HG03060 (cell line): ENCODE results near the gene IGLL5.
"Not testable (repeated sequence)": the region's sequence is repeated elsewhere in the genome, so short reads cannot be mapped to it uniquely, and the experiment has no call there.

Experiments used
- ATAC-seq: cut with Tn5 transposase; IDR thresholded peaks from one replicate; pipeline ENCODE4 v1.9.1; 2021; ENCODE audit warnings: low read depth, moderate number of reproducible peaks; ENCODE audit not compliant: unreplicated experiment

Gene IGLL5

DNA sequence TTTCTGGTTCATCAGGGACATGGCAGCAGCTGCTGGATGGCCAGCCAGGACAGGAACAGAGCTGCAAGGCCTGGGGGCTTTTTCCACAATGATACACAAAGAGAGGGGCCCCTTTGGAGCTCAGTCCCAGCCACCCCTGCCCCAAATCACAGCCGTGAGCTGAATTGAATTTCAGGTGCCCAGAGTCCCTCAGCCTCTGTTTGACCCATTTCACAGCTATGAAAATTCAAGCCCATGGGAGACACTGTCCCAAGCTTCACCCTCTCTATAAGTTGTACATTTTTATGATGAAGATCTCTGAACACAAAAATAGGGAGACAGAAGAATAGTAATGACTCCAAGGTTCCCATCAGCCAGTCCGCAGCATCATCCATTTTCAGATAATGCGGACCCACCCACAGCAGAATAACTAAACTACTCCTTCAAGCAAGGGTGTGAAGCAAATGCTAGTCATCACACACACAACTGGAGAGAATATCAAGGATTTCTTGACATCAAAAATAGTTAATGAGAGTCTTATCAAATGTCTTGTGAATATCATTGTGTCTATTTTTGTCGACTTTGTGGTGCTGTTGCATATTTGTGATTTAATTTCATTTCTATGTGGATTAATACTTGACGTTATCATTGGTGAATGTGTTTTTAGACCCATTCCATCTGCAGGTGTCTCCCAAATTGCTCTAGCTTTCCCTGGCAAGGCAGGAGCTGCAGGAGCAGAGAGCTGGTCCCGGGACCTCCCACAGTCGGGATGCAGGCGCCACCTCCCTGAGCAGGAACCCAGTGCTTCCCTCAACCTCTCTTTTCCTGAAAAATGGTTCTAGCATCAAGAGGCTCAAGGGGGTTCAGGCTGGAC is 24.7 kb downstream of the IGLL5 start:
- ATAC-seq = no peak

DNA sequence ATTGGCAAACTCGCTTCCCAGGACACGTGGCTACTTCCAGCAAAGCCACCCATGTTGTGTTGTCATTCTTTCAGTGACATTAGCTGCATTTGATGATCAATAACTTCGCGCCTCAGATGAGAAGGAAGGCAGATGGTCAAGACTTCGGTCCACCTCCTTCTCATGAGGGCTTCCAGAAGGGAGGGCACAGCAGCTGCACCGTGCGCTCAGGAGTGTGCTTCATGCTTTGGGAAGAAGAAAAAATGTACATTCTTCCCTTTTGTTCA is 25.3 kb downstream of the IGLL5 start:
- ATAC-seq = no peak

DNA sequence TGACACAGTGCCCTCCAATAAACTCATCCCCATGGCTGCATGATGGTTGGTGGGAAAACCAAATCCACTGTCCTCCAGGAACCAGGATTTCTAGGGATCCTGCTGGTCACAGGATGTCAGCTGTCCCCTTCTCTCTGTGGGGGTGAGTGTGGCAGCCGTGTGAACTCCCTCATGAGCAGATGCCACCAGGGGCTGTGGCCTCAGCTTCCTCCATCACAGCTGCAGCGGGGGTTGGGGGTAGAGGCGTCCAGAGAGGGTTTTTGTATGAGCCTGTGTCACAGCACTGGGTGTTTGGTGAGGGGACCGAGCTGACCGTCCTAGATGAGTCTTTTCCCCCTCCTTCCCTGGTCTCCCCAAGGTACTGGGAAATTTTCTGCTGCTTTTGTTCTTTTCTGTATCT is 26.4 kb downstream of the IGLL5 start:
- ATAC-seq = no peak

DNA sequence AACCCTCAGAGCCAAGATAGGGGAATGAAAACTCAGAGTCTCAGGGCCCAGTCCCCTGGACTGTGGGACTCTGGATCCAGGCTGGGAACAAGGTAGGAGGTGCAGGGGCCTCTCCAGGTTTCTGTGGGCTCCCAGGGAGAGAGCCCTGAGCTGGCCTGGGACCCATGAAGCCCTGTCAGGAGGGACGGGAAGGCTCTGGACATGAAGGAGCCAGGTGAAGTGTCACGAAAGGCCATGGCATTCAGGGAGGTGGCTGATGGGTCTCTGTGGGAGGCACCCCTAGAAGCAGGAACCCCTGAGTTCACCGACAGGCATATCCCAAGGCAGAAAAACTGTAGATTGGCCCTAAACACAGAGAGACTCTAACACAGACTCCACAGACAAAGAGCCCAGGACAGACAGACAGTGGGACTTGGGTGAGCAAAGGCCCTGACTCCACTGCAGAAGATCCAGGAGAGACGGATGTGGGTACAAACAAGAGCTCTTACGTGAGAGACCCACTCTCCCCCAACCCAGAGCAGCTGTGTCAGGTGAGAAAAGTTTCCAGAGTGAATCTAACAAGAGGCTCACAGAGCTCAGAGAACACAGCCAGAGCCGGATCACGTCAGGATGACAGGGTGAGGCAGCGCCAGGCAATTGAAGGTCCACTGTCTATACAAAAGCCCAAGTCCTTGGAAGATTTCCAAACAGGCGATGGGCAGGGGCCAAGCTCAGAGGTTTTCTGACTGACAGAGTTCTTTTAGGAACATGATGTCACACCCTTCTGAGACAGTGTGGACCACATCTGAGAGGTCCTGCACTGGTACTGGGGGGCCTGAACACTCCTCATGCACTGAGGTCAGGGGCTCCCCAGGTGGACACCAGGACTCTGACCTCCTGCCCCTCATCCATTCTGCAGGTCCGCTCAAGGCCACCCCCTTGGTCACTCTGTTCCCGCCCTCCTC is 27.4 kb downstream of the IGLL5 start:
- ATAC-seq = no peak

DNA sequence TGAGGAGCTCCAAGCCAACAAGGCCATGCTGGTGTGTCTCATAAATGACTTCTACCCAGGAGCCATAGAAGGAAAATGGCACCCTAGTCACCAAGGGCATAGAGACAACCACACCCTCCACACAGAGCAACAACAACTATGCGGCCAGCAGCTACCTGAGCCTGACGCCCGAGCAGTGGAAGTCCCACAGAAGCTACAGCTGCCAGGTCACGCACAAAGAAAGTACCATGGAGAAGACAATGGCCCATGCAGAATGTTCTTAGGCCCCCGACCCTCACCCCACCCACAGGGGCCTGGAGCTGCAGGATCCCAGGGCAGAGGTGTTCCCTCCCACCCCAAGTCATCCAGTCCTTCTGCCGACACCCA is 28.0 kb downstream of the IGLL5 start:
- no peak for ATAC-seq

DNA sequence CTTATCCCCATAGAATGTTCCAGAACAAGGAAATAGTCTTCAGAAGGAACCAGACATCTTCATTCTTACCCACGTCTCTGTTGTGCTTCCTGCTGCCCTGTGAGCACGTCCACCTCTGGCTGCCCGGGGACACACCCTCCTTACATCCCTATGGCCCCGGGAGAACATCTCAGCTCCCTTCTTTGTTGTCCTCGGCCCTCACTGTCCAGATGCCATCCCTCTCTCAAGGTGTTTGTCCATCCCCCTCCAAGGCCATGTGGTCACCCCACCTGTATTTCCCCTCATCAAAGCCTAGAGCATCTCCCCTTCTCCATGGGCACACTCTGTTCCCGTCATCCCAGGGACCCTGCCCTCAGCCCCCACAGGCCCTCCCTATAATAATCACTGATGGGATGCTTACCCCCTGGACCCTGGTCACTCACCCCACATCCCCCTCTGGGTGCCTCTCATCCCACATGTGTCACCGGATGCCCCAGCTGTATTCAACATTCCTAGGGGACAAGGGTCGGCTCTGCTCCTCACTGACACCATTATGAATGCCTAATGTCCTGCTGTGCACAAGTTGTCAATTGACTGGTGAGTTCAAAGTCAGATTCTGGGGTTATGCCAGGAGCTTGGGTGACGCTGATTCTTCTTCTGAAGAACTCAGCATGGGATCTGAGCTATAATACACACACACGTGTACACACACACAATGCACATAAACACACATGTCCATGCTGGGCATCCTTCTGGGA is 28.8 kb downstream of the IGLL5 start:
- ATAC-seq = no peak

DNA sequence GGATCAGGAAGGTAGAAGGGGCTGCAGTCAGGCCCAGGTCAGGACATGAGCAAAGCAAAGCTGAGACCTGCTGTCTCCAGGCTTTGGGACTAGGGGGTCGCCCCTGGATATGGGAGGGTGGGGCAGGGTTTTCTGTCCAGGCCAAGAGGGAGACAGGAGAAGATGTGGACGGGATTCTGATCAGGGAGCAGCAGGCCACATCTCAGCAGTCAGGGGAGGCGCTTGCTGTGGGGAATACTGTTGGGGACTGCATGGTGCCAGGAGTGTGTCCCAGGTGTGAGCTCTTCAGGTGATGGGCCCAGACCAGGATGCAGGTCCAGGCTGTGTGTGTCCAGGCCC is 29.3 kb downstream of the IGLL5 start:
- ATAC-seq = no peak

DNA sequence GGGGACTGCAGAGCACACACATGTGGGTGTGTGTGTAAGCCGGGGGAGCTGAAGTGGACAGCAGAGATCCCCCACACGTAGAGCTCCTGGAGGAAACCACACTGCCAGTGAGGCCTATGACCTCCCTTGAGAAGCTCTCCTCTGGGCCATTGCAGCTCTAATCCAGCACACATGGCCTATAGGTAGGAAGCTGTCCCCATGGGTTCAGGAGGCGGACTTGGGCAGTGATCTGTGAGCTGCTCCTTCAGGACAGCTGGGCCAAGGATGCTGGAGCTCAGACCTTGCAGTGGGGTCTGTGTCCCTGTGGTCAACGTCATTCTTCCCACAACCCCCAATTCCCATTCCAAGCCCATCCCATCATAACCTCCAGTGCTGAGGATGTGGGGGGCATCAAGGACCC is 29.8 kb downstream of the IGLL5 start:
- no peak for ATAC-seq

DNA sequence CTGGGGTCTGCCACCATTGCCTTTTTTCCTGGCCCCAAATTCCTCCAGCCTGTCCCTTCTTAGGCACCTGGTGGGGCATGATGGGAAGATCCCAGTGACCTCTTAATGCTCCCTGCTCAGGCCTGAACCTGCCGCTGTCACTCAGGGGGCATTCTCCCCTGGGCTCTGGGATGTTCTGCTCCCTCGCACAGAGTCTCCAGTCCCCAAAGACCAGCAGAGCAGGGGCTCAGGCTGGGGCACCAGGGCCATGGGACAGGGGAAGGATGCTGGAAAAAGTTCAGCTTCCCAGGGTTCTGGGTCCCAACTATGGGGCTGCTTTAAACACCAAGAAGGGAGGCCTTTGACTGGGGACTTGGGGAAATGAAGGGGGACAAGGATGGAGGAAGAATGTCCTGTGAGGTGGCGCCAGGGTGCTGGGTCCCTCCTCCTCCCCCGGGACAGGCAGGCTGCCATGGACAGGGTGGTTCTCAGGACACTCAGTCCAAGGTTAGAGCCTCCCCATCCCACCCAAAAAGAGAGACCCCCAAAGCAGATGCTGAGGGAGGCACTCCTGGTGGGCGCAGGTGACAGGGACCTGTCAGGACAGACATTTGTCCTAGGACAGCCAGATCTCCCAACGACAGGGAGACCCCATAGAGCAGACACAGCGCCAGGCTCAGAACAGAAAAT is 30.8 kb downstream of the IGLL5 start:
- ATAC-seq = no peak

DNA sequence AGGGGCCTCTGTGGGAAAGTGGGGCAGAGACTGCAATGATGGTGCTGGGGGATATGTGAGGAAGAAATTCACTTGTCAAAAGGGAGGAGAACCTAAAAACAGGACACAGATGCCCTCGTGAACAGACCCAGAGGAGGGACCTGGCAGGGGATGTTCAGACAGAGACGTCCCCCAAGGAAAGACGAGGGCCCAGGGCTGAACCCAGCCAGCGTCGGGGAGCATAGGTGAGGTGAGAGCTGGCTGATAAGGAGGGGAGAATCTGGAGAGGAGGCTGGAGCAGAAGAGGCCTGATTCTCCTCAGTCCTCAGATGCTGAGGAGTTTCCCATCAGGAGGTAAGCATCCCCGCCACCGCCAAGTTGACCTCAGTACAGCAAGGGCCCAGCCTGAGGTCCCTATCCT is 31.4 kb downstream of the IGLL5 start:
- no peak for ATAC-seq

DNA sequence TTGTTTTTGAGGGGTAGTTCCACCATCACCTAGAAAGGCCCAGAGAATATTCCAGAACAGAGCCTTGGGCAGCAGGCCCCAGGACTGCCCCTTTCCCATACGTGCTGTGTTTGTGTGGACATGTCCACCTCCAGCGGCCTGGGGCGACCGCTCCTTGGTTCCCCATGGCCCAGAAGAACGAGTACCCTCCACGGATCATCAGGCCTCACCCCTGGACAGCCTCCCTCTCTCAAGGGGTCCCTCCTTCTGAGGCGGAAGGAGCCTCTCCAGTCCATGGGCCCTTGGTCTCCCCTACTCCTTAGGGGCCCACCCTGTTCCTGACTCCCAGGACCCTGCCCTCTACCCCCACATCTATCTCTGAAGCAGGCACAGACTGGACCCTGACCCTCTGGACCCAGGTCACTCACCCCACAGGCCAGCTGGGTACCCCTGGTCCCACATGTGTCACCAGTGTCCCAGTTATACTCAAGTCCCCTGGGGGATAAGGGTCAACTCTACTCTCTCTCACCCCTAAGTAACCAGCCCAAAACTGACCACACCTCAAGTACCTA is 32.6 kb downstream of the IGLL5 start:
- no peak for ATAC-seq

DNA sequence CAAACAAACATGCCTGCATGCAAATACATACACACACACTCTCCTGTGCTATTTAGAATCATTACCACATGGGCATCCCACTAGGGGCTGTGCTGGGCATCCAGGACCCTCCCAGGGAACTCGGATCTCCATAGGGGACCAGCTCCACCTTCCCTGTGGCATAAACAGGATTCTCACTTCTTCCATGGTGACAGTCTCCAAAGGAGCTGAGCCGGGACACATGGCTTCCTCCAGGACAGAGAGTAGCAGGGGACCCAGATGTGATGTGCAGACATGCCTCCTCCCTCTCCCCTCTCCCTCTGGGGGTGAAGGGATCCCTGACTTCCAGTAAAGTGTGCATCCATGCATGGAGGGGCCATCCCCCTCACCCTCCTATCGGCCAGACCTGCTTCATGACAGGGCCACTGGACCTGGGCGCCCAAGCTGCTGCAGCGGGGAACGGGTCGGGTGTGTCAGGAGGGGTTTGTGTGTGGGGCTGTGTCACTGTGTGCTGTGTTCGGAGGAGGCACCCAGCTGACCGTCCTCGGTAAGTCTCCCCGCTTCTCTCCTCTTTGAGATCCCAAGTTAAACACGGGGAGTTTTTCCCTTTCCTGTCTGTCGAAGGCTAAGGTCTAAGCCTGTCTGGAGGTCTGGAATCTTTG is 33.4 kb downstream of the IGLL5 start:
- ATAC-seq = no peak

DNA sequence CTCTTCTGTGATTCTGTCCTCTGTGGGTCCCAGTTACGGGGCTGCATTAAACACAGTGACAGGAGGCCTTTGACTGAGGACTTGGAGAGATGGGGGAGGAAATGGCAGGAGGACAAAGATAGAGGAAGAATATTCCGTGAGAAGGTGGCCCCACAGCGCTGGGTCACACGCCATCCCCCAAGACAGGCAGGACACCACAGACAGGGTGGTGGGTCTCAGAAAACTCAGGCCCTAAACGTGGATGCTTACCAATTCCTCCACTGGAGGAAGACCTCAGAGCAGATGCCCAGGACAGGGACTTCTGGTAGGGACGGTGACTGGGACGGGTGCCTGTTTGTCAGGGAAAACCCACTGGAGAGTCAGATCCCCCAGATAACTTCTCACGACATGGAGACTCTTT is 34.0 kb downstream of the IGLL5 start:
- ATAC-seq = no peak

DNA sequence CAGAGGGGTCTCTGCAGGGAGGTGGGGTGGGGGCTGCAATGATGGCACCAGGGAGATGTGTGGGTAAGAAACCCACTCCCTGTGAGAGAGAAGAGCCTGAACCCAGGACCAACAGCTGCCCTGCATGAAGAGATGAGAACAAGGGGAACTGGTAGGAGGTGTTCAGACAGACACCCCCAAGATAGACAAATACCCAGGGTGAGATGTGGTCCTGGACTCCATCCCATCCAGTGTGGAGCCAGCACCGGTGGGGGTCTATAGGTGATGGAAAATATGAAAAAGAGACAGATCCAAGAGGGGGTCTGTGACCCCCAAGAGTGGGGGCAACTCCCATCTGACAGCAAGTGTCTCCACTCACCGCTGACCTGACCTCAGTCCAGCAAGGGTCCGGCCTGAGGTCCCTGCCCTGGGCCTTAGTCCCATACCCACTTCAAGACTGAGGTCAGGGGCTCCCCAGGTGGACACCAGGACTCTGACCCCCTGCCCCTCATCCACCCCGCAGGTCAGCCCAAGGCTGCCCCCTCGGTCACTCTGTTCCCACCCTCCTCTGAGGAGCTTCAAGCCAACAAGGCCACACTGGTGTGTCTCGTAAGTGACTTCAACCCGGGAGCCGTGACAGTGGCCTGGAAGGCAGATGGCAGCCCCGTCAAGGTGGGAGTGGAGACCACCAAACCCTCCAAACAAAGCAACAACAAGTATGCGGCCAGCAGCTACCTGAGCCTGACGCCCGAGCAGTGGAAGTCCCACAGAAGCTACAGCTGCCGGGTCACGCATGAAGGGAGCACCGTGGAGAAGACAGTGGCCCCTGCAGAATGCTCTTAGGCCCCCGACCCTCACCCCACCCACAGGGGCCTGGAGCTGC is 34.7 kb downstream of the IGLL5 start:
- not testable (repeated sequence) for ATAC-seq

DNA sequence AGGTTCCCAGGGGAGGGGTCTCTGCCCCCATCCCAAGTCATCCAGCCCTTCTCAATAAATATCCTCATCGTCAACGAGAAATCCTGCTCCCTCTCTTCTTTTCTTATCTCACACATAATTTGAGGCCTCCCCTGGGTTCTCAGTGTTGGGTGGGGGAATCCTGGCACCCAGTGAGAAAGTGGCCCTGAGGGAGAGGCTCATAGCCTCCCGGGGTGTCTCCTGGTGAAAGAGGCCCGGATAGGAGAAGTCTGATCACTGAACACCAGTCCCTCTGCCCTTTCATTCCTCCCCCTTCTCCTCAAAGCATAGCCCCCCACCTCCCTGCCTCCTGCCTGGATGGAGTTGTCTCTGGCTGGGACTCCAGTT is 35.3 kb downstream of the IGLL5 start:
- no peak for ATAC-seq

DNA sequence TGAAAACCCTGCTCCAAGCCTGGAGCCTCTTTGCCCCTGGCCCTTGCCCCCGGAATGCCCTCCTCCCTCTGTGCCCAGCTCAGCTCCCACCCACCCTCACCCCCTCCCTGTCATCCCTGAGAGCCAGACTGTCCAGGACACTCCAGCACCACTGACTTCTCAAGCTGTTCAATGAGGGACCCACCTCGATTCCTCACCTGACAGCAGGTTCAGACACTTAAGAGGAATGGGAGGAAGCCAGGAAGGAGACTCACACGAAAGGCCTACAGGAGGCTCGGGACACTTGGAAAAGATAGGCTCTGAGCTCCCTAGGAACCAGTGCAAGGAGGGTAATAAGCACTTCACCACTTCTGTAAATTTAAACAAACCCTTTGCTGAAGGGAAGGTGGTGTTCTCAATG is 35.8 kb downstream of the IGLL5 start:
- ATAC-seq = no peak

DNA sequence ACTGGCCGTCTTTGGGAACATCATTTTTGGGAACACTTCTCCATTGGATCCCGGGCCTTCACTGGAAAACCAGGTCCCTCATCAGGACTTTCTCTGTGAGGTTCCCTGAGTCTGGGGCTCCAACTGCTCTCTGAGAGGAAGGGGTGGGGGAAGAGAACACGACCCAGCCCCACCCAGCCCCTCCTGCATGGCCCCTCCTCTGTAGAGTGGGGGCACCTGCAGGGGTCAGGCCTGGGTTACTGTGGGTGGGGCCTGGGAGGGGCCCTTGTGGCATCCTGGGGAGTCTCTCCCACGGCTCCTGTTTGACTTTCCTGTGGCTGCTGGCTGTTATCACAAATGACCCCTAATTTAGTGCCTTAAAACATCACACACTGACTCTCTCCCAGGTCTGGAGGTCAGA is 36.3 kb downstream of the IGLL5 start:
- no peak for ATAC-seq

DNA sequence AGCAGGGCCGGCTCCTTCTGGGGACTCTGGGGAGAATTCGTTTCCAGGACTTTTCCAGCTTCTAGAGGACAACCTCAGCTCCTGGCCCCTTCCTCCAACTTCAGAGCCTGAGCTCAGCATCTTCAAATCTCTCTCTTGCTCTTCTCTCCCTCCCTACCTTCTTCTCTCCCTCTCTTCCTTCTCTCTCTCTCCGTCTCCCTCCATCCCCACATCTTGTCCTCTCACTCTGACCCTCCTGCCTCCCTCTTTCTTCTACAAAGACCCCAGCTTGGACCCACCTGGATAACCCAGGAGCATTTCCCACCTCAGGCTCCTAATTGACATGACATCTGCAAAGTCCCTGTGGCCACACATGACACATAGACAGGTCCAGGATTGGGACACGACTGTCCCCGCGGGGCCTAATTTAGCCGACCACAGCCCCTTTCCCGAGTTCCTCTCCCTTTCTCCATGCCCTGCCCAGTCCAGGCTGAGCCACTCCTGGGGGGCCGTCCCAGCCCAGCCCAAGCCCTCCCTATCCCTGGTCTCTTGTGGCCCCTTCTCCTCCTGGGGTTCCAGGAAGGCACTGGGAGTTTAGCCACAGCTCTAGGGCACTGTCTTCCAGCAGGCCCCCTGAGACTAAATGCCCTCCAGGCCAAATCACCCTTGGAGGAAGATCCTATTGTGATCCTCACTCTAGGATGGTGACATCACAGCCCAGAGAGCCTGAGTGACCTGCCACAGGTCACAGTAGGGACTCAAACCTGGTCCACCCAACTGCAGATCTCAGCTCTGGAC is 36.9 kb downstream of the IGLL5 start:
- ATAC-seq = no peak
